HCT116 (cell line): Measurements from ENCODE around the gene MSH6. TPM values are rescaled to one million over a fixed set of nuclear protein-coding genes. Genes with fewer than 3 reads are reported as not detected.
A peak's percentile ranks its signal among the peaks of the same experiment; 100 is the strongest.

Experiments
- ATAC-seq: fragments of 200-7000 bp; cut with Tn5 transposase; 2 replicates; pipeline ENCODE4 v1.9.1; 2020; ENCODE audit warnings: mild to moderate bottlenecking, moderate library complexity
- BruUV-seq: library from RNA; stranded (reverse); fragments of 400-500 nt; replicated peaks from 2 replicates; lab custom pipeline; 2021; lab: Mats Ljungman, UMichigan
- CTCF ChIA-PET: fragments of 300-600 bp; sonication (Branson Sonifier 250); formaldehyde crosslinking; loops from one replicate; lab custom pipeline; 2021; ENCODE audit warnings: antibody characterized with exemption; lab: Charles Lee
- POLR2A ChIA-PET: fragments of 300-600, 350-600 bp; sonication (Branson Sonifier 250); formaldehyde crosslinking; loops from one replicate; lab custom pipeline; 2021; ENCODE audit warnings: antibody characterized with exemption; lab: Charles Lee
- RAD21 ChIA-PET, 2 experiments: fragments of 300-600 bp; sonication (Branson Sonifier 250); formaldehyde crosslinking; loops; one replicate each; lab custom pipeline; 2023; ENCODE audit warnings: low total read pairs in 2 of 2; ENCODE audit not compliant: uncharacterized antibody in 2 of 2, unreplicated experiment in 2 of 2, low non-redundant PET in 1 of 2; lab: Charles Lee
- DNase-seq: peaks from one replicate; pipeline ENCODE4 v3.0.0-alpha.2; 2010; ENCODE audit warnings: low read depth, low spot score
- H2AFZ ChIP-seq: fragments of 200-600 bp; shearing (Covaris generic), sonication (generic); 2 replicates; pipeline ENCODE4 v1.6.1; 2017; ENCODE audit warnings: low read depth, mixed run types, mixed read lengths, antibody characterized with exemption, low read length; ENCODE audit not compliant: poor library complexity, severe bottlenecking
- H3K27ac ChIP-seq: 2 replicates; pipeline ENCODE4 v1.5.1; 2012; ENCODE audit warnings: low read depth, low read length
- H3K27me3 ChIP-seq: fragments of 200-600 bp; sonication (generic); 2 replicates; pipeline ENCODE4 v1.6.1; 2016; ENCODE audit warnings: mixed run types, low read length, mixed read lengths; ENCODE audit not compliant: insufficient read depth
- H3K36me3 ChIP-seq, 2 experiments: fragments of 200-500 bp in 1 of 2; fragments of 200-600 bp in 1 of 2; sonication (Bioruptor generic) in 1 of 2; sonication (generic) in 1 of 2; 2 replicates each; pipeline versions ENCODE4 v1.5.1 to v1.6.1; 2014 to 2016; ENCODE audit warnings: low read length in 2 of 2, inconsistent platforms in 1 of 2, mixed read lengths in 1 of 2, mixed run types in 1 of 2; ENCODE audit not compliant: insufficient read depth in 2 of 2, control insufficient read depth in 1 of 2
- H3K4me1 ChIP-seq, 2 experiments: fragments of 200-600 bp in 1 of 2; sonication (generic) in 1 of 2; 2 replicates each; pipeline versions ENCODE4 v1.5.1 to v1.6.1; 2012 to 2017; ENCODE audit warnings: low read length in 2 of 2, inconsistent platforms in 1 of 2, mild to moderate bottlenecking in 1 of 2, mixed read lengths in 1 of 2, mixed run types in 1 of 2, moderate library complexity in 1 of 2; ENCODE audit not compliant: insufficient read depth in 2 of 2, control insufficient read depth in 1 of 2
- H3K4me2 ChIP-seq: fragments of 200-600 bp; sonication (generic); 2 replicates; pipeline ENCODE4 v1.6.1; 2017; ENCODE audit warnings: mixed run types, low read length, mixed read lengths
- H3K4me3 ChIP-seq, 2 experiments: fragments of 200-600 bp in 1 of 2; sonication (generic) in 1 of 2; replicated peaks in 1 of 2; 2 replicates each; pipeline ENCODE4 v1.5.1; 2011 to 2016; ENCODE audit warnings: low read length in 2 of 2, control low read depth in 1 of 2, low read depth in 1 of 2, mild to moderate bottlenecking in 1 of 2, mixed read lengths in 1 of 2, mixed run types in 1 of 2
- H3K79me2 ChIP-seq: fragments of 200-600 bp; sonication (generic); 2 replicates; pipeline ENCODE4 v1.6.1; 2017; ENCODE audit warnings: mild to moderate bottlenecking, mixed run types, low read length, moderate library complexity, mixed read lengths; ENCODE audit not compliant: insufficient read depth
- H3K9ac ChIP-seq: fragments of 200-600 bp; sonication (generic); 2 replicates; pipeline ENCODE4 v1.6.1; 2016; ENCODE audit warnings: low read length, mixed read lengths
- H3K9me2 ChIP-seq: fragments of 200-600 bp; sonication (generic), shearing (Covaris generic); 2 replicates; pipeline ENCODE4 v1.6.1; 2017; ENCODE audit warnings: mixed run types, mild to moderate bottlenecking, moderate library complexity; ENCODE audit not compliant: insufficient read depth
- H3K9me3 ChIP-seq, 2 experiments: fragments of 200-500 bp in 1 of 2; fragments of 200-600 bp in 1 of 2; sonication (Bioruptor generic) in 1 of 2; sonication (generic) in 1 of 2; 2 replicates each; pipeline ENCODE4 v1.6.1; 2014 to 2017; ENCODE audit warnings: low read length in 2 of 2, mixed read lengths in 2 of 2, inconsistent platforms in 1 of 2, low read depth in 1 of 2, mild to moderate bottlenecking in 1 of 2, mixed run types in 1 of 2, moderate library complexity in 1 of 2; ENCODE audit not compliant: control insufficient read depth in 1 of 2, insufficient read depth in 1 of 2
- H4K20me1 ChIP-seq: fragments of 200-600 bp; sonication (generic), shearing (Covaris generic); 2 replicates; pipeline ENCODE4 v1.6.1; 2017; ENCODE audit warnings: mixed run types, mild to moderate bottlenecking, moderate library complexity; ENCODE audit not compliant: insufficient read depth
- FOSL1 ChIP-seq: IDR thresholded peaks from 2 replicates; pipeline ENCODE4 v1.6.1; 2012; ENCODE audit warnings: low read depth
- POLR2A ChIP-seq: IDR thresholded peaks from 2 replicates; pipeline ENCODE4 v1.7.0; 2011; ENCODE audit warnings: borderline replicate concordance; ENCODE audit not compliant: insufficient read depth, insufficient read length; ENCODE audit errors: extremely low read depth
- POLR2AphosphoS5 ChIP-seq: IDR thresholded peaks from 2 replicates; pipeline ENCODE4 v1.6.1; 2011; ENCODE audit warnings: mild to moderate bottlenecking, low read depth, low read length, moderate library complexity
- REST ChIP-seq: IDR thresholded peaks from 2 replicates; pipeline ENCODE4 v1.6.1; 2012; ENCODE audit warnings: low read depth
- SIN3A ChIP-seq: IDR thresholded peaks from 2 replicates; pipeline ENCODE4 v1.6.1; 2012; ENCODE audit warnings: low read depth
- intact Hi-C: fragments of 100-400 bp; cut with micrococcal nuclease; formaldehyde crosslinking; loops from 2 replicates; pipeline ENCODE4 v1.10.0; 2022
- total RNA-seq: library from RNA; stranded (reverse); gene quantifications from one replicate; pipeline ENCODE4 v1.2.1, GENCODE V29; 2021; ENCODE audit not compliant: unreplicated experiment

Gene MSH6
- total RNA-seq, 1 experiment from 2014 or later, result 71.2 TPM

DNA sequence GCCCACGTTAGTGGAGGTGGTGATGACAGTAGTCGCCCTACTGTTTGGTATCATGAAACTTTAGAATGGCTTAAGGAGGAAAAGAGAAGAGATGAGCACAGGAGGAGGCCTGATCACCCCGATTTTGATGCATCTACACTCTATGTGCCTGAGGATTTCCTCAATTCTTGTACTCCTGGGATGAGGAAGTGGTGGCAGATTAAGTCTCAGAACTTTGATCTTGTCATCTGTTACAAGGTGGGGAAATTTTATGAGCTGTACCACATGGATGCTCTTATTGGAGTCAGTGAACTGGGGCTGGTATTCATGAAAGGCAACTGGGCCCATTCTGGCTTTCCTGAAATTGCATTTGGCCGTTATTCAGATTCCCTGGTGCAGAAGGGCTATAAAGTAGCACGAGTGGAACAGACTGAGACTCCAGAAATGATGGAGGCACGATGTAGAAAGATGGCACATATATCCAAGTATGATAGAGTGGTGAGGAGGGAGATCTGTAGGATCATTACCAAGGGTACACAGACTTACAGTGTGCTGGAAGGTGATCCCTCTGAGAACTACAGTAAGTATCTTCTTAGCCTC is 16.2 kb downstream of the MSH6 start (continued):
- TF ChIP-seq REST, result no peak
- no peak for TF ChIP-seq SIN3A
- no peak for TF ChIP-seq FOSL1
- TF ChIP-seq, all 23 proteins: peak for 0

GRCh38 chr2:47801118-47801517 is 18.2 kb downstream of the MSH6 start:
- Histone ChIP-seq H2AFZ (no peak overlapping the region), H4K20me1 (no peaks in the 10 kb centered on the region; the same call in 1 of the 2 replicates), H3K79me2 (peaks cover 88% of the 10 kb centered on the region), H3K9ac (no peak overlapping the region), H3K4me3 (no peak overlapping the region), H3K36me3 (peaks cover 72 to 74% of the 10 kb centered on the region in 2 experiments), H3K4me2 (no peak overlapping the region), H3K27ac (no peak overlapping the region), H3K27me3 (no peaks in the 10 kb centered on the region), H3K9me2 (no peaks in the 10 kb centered on the region), H3K9me3 (no peaks in the 10 kb centered on the region), H3K4me1 (no peaks in the 10 kb centered on the region)
- ChIA-PET RAD21 (no interaction called here), POLR2A (no interaction called here), CTCF (no interaction called here)
- no TSS peak for BruUV-seq
- intact Hi-C loops, result no loop called here
- ATAC-seq (no peak), DNase-seq (no peak)
- TF ChIP-seq POLR2A (no peak), POLR2AphosphoS5 (0 out of 2 replicates have a peak, but pooled peaks have one; percentile 14)
